ENCODE data around the gene BAIAP2L1.
A peak's percentile ranks its signal among the peaks of the same experiment; 100 is the strongest.

The BAIAP2L1 gene

GRCh38 chr7:98303176-98303865 is 97.6 kb downstream of the BAIAP2L1 start:
- TF ChIP-seq ZFX (IDR thresholded peaks at IDR 0.05) (no peak), CTCF (conservative IDR thresholded peaks at IDR 0.05) (no peak)
- no peak overlapping the region for H3K27ac ChIP-seq

- TF ChIP-seq CTCF (conservative IDR thresholded peaks at IDR 0.05) = no peak
- no peak for TF ChIP-seq ZFX (IDR thresholded peaks at IDR 0.05)
- no peak overlapping the region for H3K27ac ChIP-seq
These were observed 99.0 kb downstream of the BAIAP2L1 start for GRCh38 chr7:98301693-98302470.

GRCh38 chr7:98300595-98301372 is 100.1 kb downstream of the BAIAP2L1 start:
- no peak overlapping the region for H3K27ac ChIP-seq
- TF ChIP-seq ZFX (IDR thresholded peaks at IDR 0.05) = no peak

- TF ChIP-seq ZFX (IDR thresholded peaks at IDR 0.05) (no peak), CTCF (conservative IDR thresholded peaks at IDR 0.05) (no peak)
- no peak overlapping the region for H3K27ac ChIP-seq
These were observed 103.1 kb downstream of the BAIAP2L1 start for GRCh38 chr7:98297626-98298286.

DNA sequence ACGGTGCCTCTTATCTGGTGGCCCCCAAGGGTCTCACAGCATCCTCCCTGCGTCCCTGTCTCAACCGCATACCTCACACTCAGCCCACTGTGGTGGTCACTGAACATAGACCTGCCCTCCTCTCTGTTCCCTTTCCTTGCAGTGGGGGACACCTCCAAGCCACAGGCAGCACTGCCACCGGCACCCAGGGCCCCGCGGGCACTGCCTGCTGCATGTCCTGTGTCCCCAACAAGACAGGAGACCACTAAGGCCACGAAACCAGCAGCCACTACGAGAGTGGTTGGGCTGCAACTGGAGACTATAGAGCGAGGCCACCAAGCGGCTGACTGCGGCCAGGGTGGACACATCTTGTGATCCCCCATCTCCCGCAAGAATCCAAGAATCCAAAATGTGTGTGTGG is 104.1 kb downstream of the BAIAP2L1 start:
- TF ChIP-seq CTCF (conservative IDR thresholded peaks at IDR 0.05) (no peak), ZFX (IDR thresholded peaks at IDR 0.05) (no peak)
- H3K27ac ChIP-seq = peak overlapping the region; percentile 69

- H3K27ac ChIP-seq = peak overlapping the region; percentile 69
- TF ChIP-seq ZFX (IDR thresholded peaks at IDR 0.05) (no peak), CTCF (conservative IDR thresholded peaks at IDR 0.05) (no peak)
These were observed 105.3 kb downstream of the BAIAP2L1 start for GRCh38 chr7:98295467-98296192.

Data from C4-2B (cell line).